ENCODE measurements around the gene MIER1. TPM values are rescaled to one million over a fixed set of nuclear protein-coding genes. Genes with fewer than 3 reads are reported as not detected.
A peak's percentile ranks its signal among the peaks of the same experiment; 100 is the strongest.

MIER1 gene
- total and polyA plus RNA-seq, 2 donors (not counting 1 experiment from before 2014, with no cell fraction given), result 7.7 to 55.0 TPM

DNA sequence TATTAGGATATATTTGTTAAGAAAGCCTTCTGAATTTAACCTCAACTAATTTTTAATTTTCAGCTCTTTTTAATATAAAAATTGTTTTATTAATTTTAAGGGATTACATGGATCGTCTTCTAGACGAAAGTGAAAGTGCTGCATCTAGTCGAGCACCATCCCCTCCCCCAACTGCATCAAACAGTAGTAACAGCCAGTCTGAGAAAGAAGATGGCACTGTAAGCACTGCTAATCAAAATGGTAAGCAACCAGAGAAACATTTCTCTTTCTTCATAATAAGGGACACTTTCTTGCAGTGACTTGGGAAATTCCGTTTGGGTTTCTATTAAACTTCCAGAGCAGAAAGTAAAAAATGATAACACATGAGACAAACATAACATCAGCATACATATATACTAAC lies 56.9 kb downstream of the MIER1 start:
- H3K9ac ChIP-seq (ENCODE audit: low read length), result peak overlapping the region; percentile 24
- H3K4me2 ChIP-seq (replicated peaks; ENCODE audit: low read depth, low read length, poor library complexity, severe bottlenecking), result peak overlapping the region; percentile 42
- Mint-ChIP-seq H3K4me3 (peak overlapping the region; percentile 41), H3K4me1 (peaks cover 14% of the 10 kb centered on the region), H3K27ac (no peak overlapping the region), H3K27me3 (no peaks in the 10 kb centered on the region), H3K9me3 (ENCODE audit: insufficient read depth) (no peaks in the 10 kb centered on the region)
- no peaks in the 10 kb centered on the region for H4K20me1 ChIP-seq (ENCODE audit: control insufficient read depth, insufficient read depth, low read length, poor library complexity, severe bottlenecking)
- WGBS (ENCODE audit: insufficient coverage), result 0% methylated on average over 1 of the region's 4 CpGs
- DNase-seq (peak; percentile 29), ATAC-seq (ENCODE audit: low read depth) (no peak)
- TF ChIP-seq CTCF (IDR thresholded peaks at IDR 0.05) (no peak), EZH2 (IDR thresholded peaks at IDR 0.05; ENCODE audit: borderline replicate concordance, insufficient read depth, low read depth, low read length, poor library complexity, severe bottlenecking) (no peak)
- H3K4me3 ChIP-seq (ENCODE audit: control extremely low read depth in 1 of 5, extremely low read depth in 1 of 5, insufficient read depth in 1 of 5, low read depth in 2 of 5, low read length in 4 of 5), result peak overlapping the region in 1 of 5 experiments; percentile 5
- H2AFZ ChIP-seq (ENCODE audit: insufficient read depth, low read depth, low read length, poor library complexity, severe bottlenecking), result peak overlapping the region; percentile 14
- H3K27me3 ChIP-seq (replicated peaks in 1 of 4; ENCODE audit: control extremely low read depth in 1 of 4, control insufficient read depth in 3 of 4, insufficient read depth in 4 of 4, low read length in 3 of 4), result no peaks in the 10 kb centered on the region
- intact Hi-C loops (cut with micrococcal nuclease), result loop anchor here (5.0 kb wide), 3 partner anchors 49 to 451 kb away; partner anchors contain the start of genes SERBP1 and SLC35D1
- H3K27ac ChIP-seq (ENCODE audit: low read length in 2 of 2), result peak overlapping the region in 1 of 2 donors; percentile 74
- ChIA-PET CTCF (interaction anchor here (0.7 to 7.9 kb wide), 5 partner anchors 11 to 167 kb away, joined by 3 to 44 read pairs (median 3); no protein-coding TSS in a partner anchor), POLR2A (no interaction called here)
- H3K9me3 ChIP-seq (ENCODE audit: control extremely low read depth in 1 of 3, control insufficient read depth in 2 of 3, insufficient read depth in 1 of 3, low read length in 2 of 3), result no peaks in the 10 kb centered on the region
- peaks cover 0 to 6% of the 10 kb centered on the region in 2 donors for H3K4me1 ChIP-seq (ENCODE audit: control insufficient read depth in 2 of 2, insufficient read depth in 2 of 2, low read length in 2 of 2)
- H3K36me3 ChIP-seq (replicated peaks in 1 of 2; ENCODE audit: control extremely low read depth in 1 of 2, control insufficient read depth in 1 of 2, extremely low read depth in 1 of 2, insufficient read depth in 2 of 2, low read length in 1 of 2), result peaks cover 7 to 62% of the 10 kb centered on the region in 2 experiments
- H3K79me2 ChIP-seq (ENCODE audit: control insufficient read depth, insufficient read depth, low read length), result no peaks in the 10 kb centered on the region

GRCh38 chr1:66982561-66983260 lies 57.9 kb downstream of the MIER1 start:
- peak overlapping the region; percentile 26 for H3K27ac Mint-ChIP-seq
- Histone ChIP-seq H2AFZ (ENCODE audit: insufficient read depth, low read depth, low read length, poor library complexity, severe bottlenecking) (no peak overlapping the region), H4K20me1 (ENCODE audit: control insufficient read depth, insufficient read depth, low read length, poor library complexity, severe bottlenecking) (no peaks in the 10 kb centered on the region), H3K4me3 (ENCODE audit: control extremely low read depth in 1 of 5, extremely low read depth in 1 of 5, insufficient read depth in 1 of 5, low read depth in 2 of 5, low read length in 4 of 5) (no peak overlapping the region), H3K36me3 (replicated peaks in 1 of 2; ENCODE audit: control extremely low read depth in 1 of 2, control insufficient read depth in 1 of 2, extremely low read depth in 1 of 2, insufficient read depth in 2 of 2, low read length in 1 of 2) (peaks cover 7 to 63% of the 10 kb centered on the region in 2 experiments), H3K27ac (ENCODE audit: low read length in 2 of 2) (peak overlapping the region in 1 of 2 donors; percentile 9), H3K27me3 (replicated peaks in 1 of 4; ENCODE audit: control extremely low read depth in 1 of 4, control insufficient read depth in 3 of 4, insufficient read depth in 4 of 4, low read length in 3 of 4) (no peaks in the 10 kb centered on the region), H3K79me2 (ENCODE audit: control insufficient read depth, insufficient read depth, low read length) (no peaks in the 10 kb centered on the region), H3K9me3 (ENCODE audit: control extremely low read depth in 1 of 3, control insufficient read depth in 2 of 3, insufficient read depth in 1 of 3, low read length in 2 of 3) (no peaks in the 10 kb centered on the region), H3K9ac (ENCODE audit: low read length) (no peak overlapping the region), H3K4me2 (replicated peaks; ENCODE audit: low read depth, low read length, poor library complexity, severe bottlenecking) (no peak overlapping the region), H3K4me1 (ENCODE audit: control insufficient read depth in 2 of 2, insufficient read depth in 2 of 2, low read length in 2 of 2) (peaks cover 0 to 6% of the 10 kb centered on the region in 2 donors)
- H3K4me3 Mint-ChIP-seq, result no peak overlapping the region
- ChIA-PET POLR2A (no interaction called here), CTCF (interaction anchor here (1.7 to 7.9 kb wide), 2 partner anchors 13 to 166 kb away, joined by 7 to 44 read pairs; no protein-coding TSS in a partner anchor)
- intact Hi-C loops (cut with micrococcal nuclease), result loop anchor here (5.0 kb wide), 3 partner anchors 50 to 450 kb away; partner anchors contain the start of genes SERBP1 and SLC35D1
- ATAC-seq (ENCODE audit: low read depth) (no peak), DNase-seq (no peak)
- H3K27me3 Mint-ChIP-seq, result no peaks in the 10 kb centered on the region
- H3K9me3 Mint-ChIP-seq (ENCODE audit: insufficient read depth), result no peaks in the 10 kb centered on the region
- 100% methylated on average over 1 of the region's 4 CpGs for WGBS (ENCODE audit: insufficient coverage)
- TF ChIP-seq EZH2 (IDR thresholded peaks at IDR 0.05; ENCODE audit: borderline replicate concordance, insufficient read depth, low read depth, low read length, poor library complexity, severe bottlenecking) (no peak), CTCF (IDR thresholded peaks at IDR 0.05) (no peak)
- H3K4me1 Mint-ChIP-seq, result peaks cover 14% of the 10 kb centered on the region

All from B cell (primary cell).